Thymus (tissue), 11 donors: ENCODE results near the gene PIK3C3. TPM values are rescaled to one million over a fixed set of nuclear protein-coding genes. Genes with fewer than 3 reads are reported as not detected.

Source experiments
- DNase-seq, 9 donors: peaks; one replicate each; pipeline ENCODE4 v3.0.0-alpha.2; 2013; ENCODE audit warnings: low spot score in 9 of 9, low read depth in 6 of 9, missing footprints in 1 of 9
- H3K27ac ChIP-seq, 2 donors: one replicate each; pipeline ENCODE4 v1.5.1; 2013; ENCODE audit warnings: control low read depth in 1 of 2, low read depth in 1 of 2, low read length in 1 of 2, mild to moderate bottlenecking in 1 of 2, moderate library complexity in 1 of 2
- H3K27me3 ChIP-seq, 2 donors: one replicate each; pipeline ENCODE4 v1.5.1; 2013; ENCODE audit warnings: low read length in 1 of 2; ENCODE audit not compliant: control insufficient read depth in 2 of 2, insufficient read depth in 1 of 2
- H3K36me3 ChIP-seq, 2 donors: one replicate each; pipeline ENCODE4 v1.5.1; 2013; ENCODE audit warnings: low read length in 1 of 2, mild to moderate bottlenecking in 1 of 2, moderate library complexity in 1 of 2; ENCODE audit not compliant: control insufficient read depth in 2 of 2, insufficient read depth in 2 of 2
- H3K4me1 ChIP-seq, 2 donors: one replicate each; pipeline ENCODE4 v1.5.1; 2013; ENCODE audit warnings: low read length in 2 of 2; ENCODE audit not compliant: control insufficient read depth in 2 of 2, insufficient read depth in 2 of 2
- H3K4me3 ChIP-seq, 2 donors: one replicate each; pipeline ENCODE4 v1.5.1; 2013; ENCODE audit warnings: low read length in 2 of 2, control low read depth in 1 of 2, mild to moderate bottlenecking in 1 of 2
- H3K9me3 ChIP-seq, 2 donors: one replicate each; pipeline ENCODE4 v1.5.1; 2013; ENCODE audit warnings: low read length in 1 of 2, mild to moderate bottlenecking in 1 of 2; ENCODE audit not compliant: control insufficient read depth in 2 of 2, insufficient read depth in 1 of 2
- WGBS: extraction: QIAGEN DNeasy Blood & Tissue Kit; methylation state at CpG from one replicate; pipeline ENCODE4 v1.1.7; 2013; 5-methylcytosine and 5-hydroxymethylcytosine counted together
- polyA plus RNA-seq: library from polyadenylated mRNA; stranded (reverse); fragments of 200-250 nt; gene quantifications from one replicate; pipeline ENCODE4 v1.2.3, GENCODE V29; 2013
- total RNA-seq: library from RNA; stranded (reverse); fragments of 120-200 nt; gene quantifications from one replicate; pipeline ENCODE4 v1.2.4, GENCODE V29; 2013
- donor health status: healthy.

PIK3C3 gene
- total and polyA plus RNA-seq, 2 donors = 54.4 to 58.0 TPM

GRCh38 chr18:41923446-41923845 lies 31.6 kb upstream of the PIK3C3 start:
- Histone ChIP-seq H3K4me1 (no peaks in the 10 kb centered on the region), H3K9me3 (no peaks in the 10 kb centered on the region), H3K27ac (no peak overlapping the region), H3K27me3 (no peaks in the 10 kb centered on the region), H3K4me3 (no peak overlapping the region), H3K36me3 (no peaks in the 10 kb centered on the region)
- no peak for DNase-seq

- Histone ChIP-seq H3K4me3 (no peak overlapping the region), H3K27me3 (no peaks in the 10 kb centered on the region), H3K27ac (no peak overlapping the region), H3K4me1 (no peaks in the 10 kb centered on the region), H3K9me3 (no peaks in the 10 kb centered on the region), H3K36me3 (no peaks in the 10 kb centered on the region)
- DNase-seq = no peak
Observed at GRCh38 chr18:41928581-41928980, 26.5 kb upstream of the PIK3C3 start.

- Histone ChIP-seq H3K27ac (no peak overlapping the region), H3K4me3 (no peak overlapping the region), H3K36me3 (no peaks in the 10 kb centered on the region), H3K4me1 (no peaks in the 10 kb centered on the region), H3K27me3 (no peaks in the 10 kb centered on the region), H3K9me3 (no peaks in the 10 kb centered on the region)
- DNase-seq = no peak
Observed at GRCh38 chr18:41932899-41933298, 22.1 kb upstream of the PIK3C3 start.

- Histone ChIP-seq H3K27ac (no peak overlapping the region), H3K9me3 (no peaks in the 10 kb centered on the region), H3K27me3 (no peaks in the 10 kb centered on the region), H3K4me1 (no peaks in the 10 kb centered on the region), H3K36me3 (no peaks in the 10 kb centered on the region), H3K4me3 (no peak overlapping the region)
- WGBS = 81% methylated on average over 4 of the region's 4 CpGs
- no peak for DNase-seq
Observed at GRCh38 chr18:41933778-41934177, 21.3 kb upstream of the PIK3C3 start.

- Histone ChIP-seq H3K9me3 (no peaks in the 10 kb centered on the region), H3K4me3 (no peak overlapping the region), H3K27ac (no peak overlapping the region), H3K27me3 (no peaks in the 10 kb centered on the region), H3K36me3 (no peaks in the 10 kb centered on the region), H3K4me1 (no peaks in the 10 kb centered on the region)
- peak in 1 of 9 donors; percentile 2 for DNase-seq
- WGBS = 20% methylated on average over 2 of the region's 2 CpGs
Observed at GRCh38 chr18:41936471-41937134, 18.4 kb upstream of the PIK3C3 start.

- Histone ChIP-seq H3K36me3 (no peaks in the 10 kb centered on the region), H3K27me3 (no peaks in the 10 kb centered on the region), H3K4me1 (no peaks in the 10 kb centered on the region), H3K9me3 (no peaks in the 10 kb centered on the region), H3K4me3 (no peak overlapping the region), H3K27ac (no peak overlapping the region)
- no peak for DNase-seq
- 97% methylated on average over 2 of the region's 2 CpGs for WGBS
Observed at GRCh38 chr18:41938445-41938844, 16.6 kb upstream of the PIK3C3 start.

- no peak overlapping the region for H3K27ac ChIP-seq
Observed at GRCh38 chr18:41939326-41939725, 15.7 kb upstream of the PIK3C3 start.

GRCh38 chr18:41940506-41941215 lies 14.4 kb upstream of the PIK3C3 start:
- Histone ChIP-seq H3K4me3 (no peak overlapping the region), H3K9me3 (no peaks in the 10 kb centered on the region), H3K36me3 (no peaks in the 10 kb centered on the region), H3K27me3 (no peaks in the 10 kb centered on the region), H3K4me1 (no peaks in the 10 kb centered on the region), H3K27ac (no peak overlapping the region)
- no peak for DNase-seq
- WGBS = 76% methylated on average over 6 of the region's 6 CpGs

More at GRCh38 chr18:41939326-41939725, 15.7 kb upstream of the PIK3C3 start:
- 91% methylated on average over 1 of the region's 1 CpG for WGBS
- Histone ChIP-seq H3K4me3 (no peak overlapping the region), H3K4me1 (no peaks in the 10 kb centered on the region), H3K27me3 (no peaks in the 10 kb centered on the region), H3K36me3 (no peaks in the 10 kb centered on the region), H3K9me3 (no peaks in the 10 kb centered on the region)
- DNase-seq = no peak

GRCh38 chr18:41942254-41942653 lies 12.8 kb upstream of the PIK3C3 start:
- Histone ChIP-seq H3K4me1 (no peaks in the 10 kb centered on the region), H3K27me3 (no peaks in the 10 kb centered on the region), H3K4me3 (no peak overlapping the region), H3K9me3 (no peaks in the 10 kb centered on the region), H3K27ac (no peak overlapping the region), H3K36me3 (no peaks in the 10 kb centered on the region)
- WGBS = 93% methylated on average over 2 of the region's 2 CpGs
- no peak for DNase-seq
